Prostate gland (tissue), 2 donors: Measurements from ENCODE around the gene MYO1G. TPM values are rescaled to one million over a fixed set of nuclear protein-coding genes. Genes with fewer than 3 reads are reported as not detected.

Source experiments
- DNase-seq: peaks from one replicate; pipeline ENCODE4 v3.0.0-alpha.2; 2019; ENCODE audit warnings: low spot score
- H3K27ac ChIP-seq, 2 donors: fragments of 200-600 bp; sonication (generic); 2 replicates each; pipeline ENCODE4 v1.5.1; 2017 to 2019
- H3K27me3 ChIP-seq: fragments of 200-600 bp; sonication (generic); replicated peaks from 2 replicates; pipeline ENCODE4 v1.5.1; 2019; ENCODE audit not compliant: insufficient read depth
- H3K36me3 ChIP-seq, 2 donors: fragments of 200-600 bp; sonication (generic); 1 replicate in 1 of 2; 2 replicates in 1 of 2; pipeline versions ENCODE4 v1.5.1 to v1.8.1; 2017 to 2019
- H3K4me1 ChIP-seq: fragments of 200-600 bp; sonication (generic); replicated peaks from 2 replicates; pipeline ENCODE4 v1.5.1; 2019
- H3K4me3 ChIP-seq, 2 donors: fragments of 200-600 bp; sonication (generic); 2 replicates each; pipeline ENCODE4 v1.5.1; 2017 to 2019
- H3K9me3 ChIP-seq: fragments of 200-600 bp; sonication (generic); 2 replicates; pipeline ENCODE4 v1.5.1; 2017
- POLR2A ChIP-seq: fragments of 450-650 bp; IDR thresholded peaks from one replicate; pipeline ENCODE4 v1.6.1; 2016; ENCODE audit warnings: antibody characterized with exemption, mild to moderate bottlenecking
- POLR2AphosphoS5 ChIP-seq: sonication (generic); formaldehyde crosslinking; IDR thresholded peaks from one replicate; pipeline ENCODE4 v1.6.1; 2017; ENCODE audit warnings: antibody characterized with exemption
- WGBS: methylation state at CpG from one replicate; pipeline ENCODE4 v1.1.5; 2018; 5-methylcytosine and 5-hydroxymethylcytosine counted together
- intact Hi-C: fragments of 100-400 bp; cut with DNase I; formaldehyde crosslinking; loops from one replicate; pipeline ENCODE4 v1.14.2; 2022
- total RNA-seq, 2 donors: library from RNA; depleted of rRNA; stranded (reverse); fragments of >200 nt; gene quantifications; one replicate each; pipeline ENCODE4 v1.1.0, GENCODE V29; 2016
- TF ChIP-seq, protein P1 (sequence below), 4 experiments: fragments of 200-600 bp in 2 of 4; fragments of 450-650 bp in 2 of 4; sonication (generic) in 2 of 4; IDR thresholded peaks; 1 replicate in 3 of 4; 2 replicates in 1 of 4; pipeline ENCODE4 v1.5.1; 2016 to 2019; ENCODE audit warnings: antibody characterized with exemption in 4 of 4, mild to moderate bottlenecking in 2 of 4, moderate library complexity in 2 of 4

MYO1G gene
- total RNA-seq, 2 donors from 2014 or later: 1.9 to 2.7 TPM

DNA sequence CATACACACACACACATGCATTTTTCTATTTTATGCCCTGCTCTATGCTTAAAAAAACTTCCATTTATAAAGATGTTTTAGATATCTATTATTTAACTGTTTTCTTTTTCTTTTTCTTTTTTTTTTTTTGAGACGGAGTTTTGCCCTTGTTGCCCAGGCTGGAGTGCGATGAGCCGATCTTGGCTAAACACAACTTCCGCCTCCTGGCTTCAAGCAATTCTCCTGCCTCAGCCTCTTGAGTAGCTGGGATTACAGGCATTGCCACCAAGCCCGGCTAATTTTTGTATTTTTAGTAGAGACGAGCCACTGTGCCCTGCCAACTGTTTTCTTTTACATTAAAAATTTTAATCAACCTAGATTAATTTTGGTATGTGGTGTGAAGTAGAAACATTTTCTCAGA, 47.9 kb downstream of the MYO1G start:
- H3K36me3 ChIP-seq: no peaks in the 10 kb centered on the region
- no peak for DNase-seq
- H3K4me3 ChIP-seq: no peak overlapping the region
- H3K27me3 ChIP-seq: no peaks in the 10 kb centered on the region
- no peaks in the 10 kb centered on the region for H3K9me3 ChIP-seq
- WGBS: 93% methylated on average over 6 of the region's 6 CpGs
- no peaks in the 10 kb centered on the region for H3K4me1 ChIP-seq
- intact Hi-C loops: no loop called here
- H3K27ac ChIP-seq: no peak overlapping the region
- TF ChIP-seq, protein P1, sequence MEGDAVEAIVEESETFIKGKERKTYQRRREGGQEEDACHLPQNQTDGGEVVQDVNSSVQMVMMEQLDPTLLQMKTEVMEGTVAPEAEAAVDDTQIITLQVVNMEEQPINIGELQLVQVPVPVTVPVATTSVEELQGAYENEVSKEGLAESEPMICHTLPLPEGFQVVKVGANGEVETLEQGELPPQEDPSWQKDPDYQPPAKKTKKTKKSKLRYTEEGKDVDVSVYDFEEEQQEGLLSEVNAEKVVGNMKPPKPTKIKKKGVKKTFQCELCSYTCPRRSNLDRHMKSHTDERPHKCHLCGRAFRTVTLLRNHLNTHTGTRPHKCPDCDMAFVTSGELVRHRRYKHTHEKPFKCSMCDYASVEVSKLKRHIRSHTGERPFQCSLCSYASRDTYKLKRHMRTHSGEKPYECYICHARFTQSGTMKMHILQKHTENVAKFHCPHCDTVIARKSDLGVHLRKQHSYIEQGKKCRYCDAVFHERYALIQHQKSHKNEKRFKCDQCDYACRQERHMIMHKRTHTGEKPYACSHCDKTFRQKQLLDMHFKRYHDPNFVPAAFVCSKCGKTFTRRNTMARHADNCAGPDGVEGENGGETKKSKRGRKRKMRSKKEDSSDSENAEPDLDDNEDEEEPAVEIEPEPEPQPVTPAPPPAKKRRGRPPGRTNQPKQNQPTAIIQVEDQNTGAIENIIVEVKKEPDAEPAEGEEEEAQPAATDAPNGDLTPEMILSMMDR (IDR thresholded peaks at IDR 0.05): no peak
- TF ChIP-seq POLR2AphosphoS5: no peak
- TF ChIP-seq POLR2A: no peak

GRCh38 chr7:44922351-44922694, 56.5 kb downstream of the MYO1G start:
- WGBS: 66% methylated on average over 8 of the region's 8 CpGs
- TF ChIP-seq POLR2A: no peak
- TF ChIP-seq, protein P1 (IDR thresholded peaks at IDR 0.05): peak in 3 of 4 experiments; percentile 1 to 3 (median 2)
- H3K9me3 ChIP-seq: no peaks in the 10 kb centered on the region
- DNase-seq: no peak
- no peaks in the 10 kb centered on the region for H3K4me1 ChIP-seq
- H3K4me3 ChIP-seq: no peak overlapping the region
- no peaks in the 10 kb centered on the region for H3K36me3 ChIP-seq
- H3K27me3 ChIP-seq: no peaks in the 10 kb centered on the region
- H3K27ac ChIP-seq: no peak overlapping the region
- intact Hi-C loops: loop anchor here (5.0 kb wide), 1 partner anchor 65 kb away; no protein-coding TSS in a partner anchor

- no peaks in the 10 kb centered on the region for H3K36me3 ChIP-seq
- 33% methylated on average over 14 of the region's 14 CpGs for WGBS
- no peak overlapping the region for H3K4me3 ChIP-seq
- intact Hi-C loops: loop anchor here (5.0 kb wide), 1 partner anchor 64 kb away; no protein-coding TSS in a partner anchor
- no peaks in the 10 kb centered on the region for H3K9me3 ChIP-seq
- DNase-seq: peak; percentile 64
- TF ChIP-seq POLR2A (no peak), POLR2AphosphoS5 (no peak)
- TF ChIP-seq, protein P1 (IDR thresholded peaks at IDR 0.05): peak; percentile 48 to 83 (median 58)
- H3K27ac ChIP-seq: no peak overlapping the region
- no peaks in the 10 kb centered on the region for H3K27me3 ChIP-seq
- no peaks in the 10 kb centered on the region for H3K4me1 ChIP-seq
These were observed 57.0 kb downstream of the MYO1G start for GRCh38 chr7:44921607-44922350.

GRCh38 chr7:44920119-44920518, 58.7 kb downstream of the MYO1G start:
- Histone ChIP-seq H3K36me3 (no peaks in the 10 kb centered on the region), H3K27me3 (no peaks in the 10 kb centered on the region), H3K27ac (no peak overlapping the region), H3K9me3 (no peaks in the 10 kb centered on the region), H3K4me1 (no peaks in the 10 kb centered on the region), H3K4me3 (no peak overlapping the region)
- TF ChIP-seq POLR2A: no peak
- TF ChIP-seq, protein P1 (IDR thresholded peaks at IDR 0.05): no peak
- no peak for TF ChIP-seq POLR2AphosphoS5
- DNase-seq: no peak
- intact Hi-C loops: loop anchor here (5.0 kb wide), 1 partner anchor 63 kb away; no protein-coding TSS in a partner anchor
- WGBS: 70% methylated on average over 3 of the region's 3 CpGs

DNA sequence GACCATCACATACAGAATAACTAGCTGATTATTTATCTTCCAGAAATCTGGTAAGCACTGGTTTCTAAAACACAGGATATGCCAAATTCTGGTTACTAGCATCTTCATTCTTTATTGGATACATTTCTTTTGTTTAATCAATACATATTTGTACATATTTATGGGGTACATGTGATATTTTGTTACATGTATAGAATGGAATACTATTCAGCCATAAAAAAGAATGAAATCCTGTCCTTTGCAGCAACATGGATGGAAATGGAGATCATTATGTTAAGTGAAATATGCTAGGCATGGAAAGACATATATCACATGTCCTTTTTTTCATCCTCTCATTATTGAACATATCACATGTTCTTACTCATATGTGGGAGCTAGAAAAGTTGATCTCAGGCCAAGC, 60.8 kb downstream of the MYO1G start:
- no peaks in the 10 kb centered on the region for H3K27me3 ChIP-seq
- intact Hi-C loops: no loop called here
- no peak for DNase-seq
- H3K9me3 ChIP-seq: no peaks in the 10 kb centered on the region
- no peaks in the 10 kb centered on the region for H3K36me3 ChIP-seq
- H3K27ac ChIP-seq: no peak overlapping the region
- H3K4me3 ChIP-seq: no peak overlapping the region
- TF ChIP-seq, protein P1 (IDR thresholded peaks at IDR 0.05): no peak
- no peaks in the 10 kb centered on the region for H3K4me1 ChIP-seq
